SU-DHL-6 (cell line): ENCODE results near the gene PRSS56.

Experiments used
- H2AFZ ChIP-seq: fragments of 200-600 bp; sonication (generic); 2 replicates; pipeline ENCODE4 v1.6.1; 2014; ENCODE audit warnings: low read depth, mild to moderate bottlenecking, moderate library complexity, mixed read lengths, antibody characterized with exemption, low read length; ENCODE audit not compliant: severe bottlenecking
- H3F3A ChIP-seq: fragments of 200-600 bp; shearing (Covaris generic); 2 replicates; pipeline ENCODE4 v1.6.0; 2016; ENCODE audit warnings: antibody characterized with exemption, mild to moderate bottlenecking; ENCODE audit not compliant: insufficient read depth
- H3K27ac ChIP-seq: fragments of 200-600 bp; sonication (generic); 2 replicates; pipeline ENCODE4 v1.5.1; 2016; ENCODE audit warnings: low read depth, mild to moderate bottlenecking, low read length, moderate library complexity, mixed read lengths
- H3K27me3 ChIP-seq: fragments of 200-600 bp; sonication (generic), shearing (Covaris generic); 2 replicates; pipeline ENCODE4 v1.6.0; 2014; ENCODE audit warnings: mild to moderate bottlenecking, low read length
- H3K36me3 ChIP-seq: fragments of 200-600 bp; sonication (generic); 2 replicates; pipeline ENCODE4 v1.6.1; 2014; ENCODE audit warnings: mild to moderate bottlenecking, low read length, mixed read lengths
- H3K4me2 ChIP-seq: fragments of 300-600, 200-600 bp; shearing (Covaris generic), sonication (generic); 2 replicates; pipeline ENCODE4 v1.6.0; 2014; ENCODE audit warnings: low read length, low read depth, mild to moderate bottlenecking; ENCODE audit not compliant: poor library complexity, severe bottlenecking
- H3K4me3 ChIP-seq: fragments of 200-600 bp; sonication (generic); 2 replicates; pipeline ENCODE4 v1.5.1; 2014; ENCODE audit warnings: antibody characterized with exemption, low read length, mild to moderate bottlenecking, mixed read lengths; ENCODE audit not compliant: insufficient read depth, poor library complexity, severe bottlenecking
- H3K79me2 ChIP-seq: fragments of 200-600 bp; sonication (generic); 2 replicates; pipeline ENCODE4 v1.6.1; 2014; ENCODE audit warnings: mild to moderate bottlenecking, low read length, moderate library complexity; ENCODE audit not compliant: insufficient read depth
- H3K9ac ChIP-seq: fragments of 200-600 bp; sonication (generic); 2 replicates; pipeline ENCODE4 v1.7.0; 2014; ENCODE audit warnings: mild to moderate bottlenecking, low read length
- H3K9me2 ChIP-seq: fragments of 200-600 bp; sonication (generic); replicated peaks from 2 replicates; pipeline ENCODE4 v1.6.1; 2014; ENCODE audit warnings: low read length; ENCODE audit not compliant: insufficient read depth
- H3K9me3 ChIP-seq: fragments of 200-600 bp; sonication (generic); 2 replicates; pipeline ENCODE4 v1.6.1; 2014; ENCODE audit warnings: low read length, mixed read lengths; ENCODE audit not compliant: insufficient read depth
- H4K20me1 ChIP-seq: fragments of 200-600 bp; sonication (generic); 2 replicates; pipeline ENCODE4 v1.6.1; 2014; ENCODE audit warnings: low read depth, mild to moderate bottlenecking, antibody characterized with exemption, low read length, moderate library complexity, mixed read lengths
- EZH2phosphoT487 ChIP-seq: fragments of 200-600 bp; sonication (generic), shearing (Covaris generic); conservative IDR thresholded peaks from 2 replicates; pipeline ENCODE4 v1.6.1; 2018; ENCODE audit warnings: mild to moderate bottlenecking, antibody characterized with exemption, low read length, moderate library complexity, mixed read lengths
- TF ChIP-seq, protein P1 (sequence below): fragments of 200-600 bp; sonication (generic); IDR thresholded peaks from one replicate; pipeline ENCODE4 v1.5.1; 2017; ENCODE audit warnings: antibody characterized with exemption, mild to moderate bottlenecking, low read length, moderate library complexity; ENCODE audit not compliant: insufficient read depth, poor library complexity, severe bottlenecking

PRSS56 gene

DNA sequence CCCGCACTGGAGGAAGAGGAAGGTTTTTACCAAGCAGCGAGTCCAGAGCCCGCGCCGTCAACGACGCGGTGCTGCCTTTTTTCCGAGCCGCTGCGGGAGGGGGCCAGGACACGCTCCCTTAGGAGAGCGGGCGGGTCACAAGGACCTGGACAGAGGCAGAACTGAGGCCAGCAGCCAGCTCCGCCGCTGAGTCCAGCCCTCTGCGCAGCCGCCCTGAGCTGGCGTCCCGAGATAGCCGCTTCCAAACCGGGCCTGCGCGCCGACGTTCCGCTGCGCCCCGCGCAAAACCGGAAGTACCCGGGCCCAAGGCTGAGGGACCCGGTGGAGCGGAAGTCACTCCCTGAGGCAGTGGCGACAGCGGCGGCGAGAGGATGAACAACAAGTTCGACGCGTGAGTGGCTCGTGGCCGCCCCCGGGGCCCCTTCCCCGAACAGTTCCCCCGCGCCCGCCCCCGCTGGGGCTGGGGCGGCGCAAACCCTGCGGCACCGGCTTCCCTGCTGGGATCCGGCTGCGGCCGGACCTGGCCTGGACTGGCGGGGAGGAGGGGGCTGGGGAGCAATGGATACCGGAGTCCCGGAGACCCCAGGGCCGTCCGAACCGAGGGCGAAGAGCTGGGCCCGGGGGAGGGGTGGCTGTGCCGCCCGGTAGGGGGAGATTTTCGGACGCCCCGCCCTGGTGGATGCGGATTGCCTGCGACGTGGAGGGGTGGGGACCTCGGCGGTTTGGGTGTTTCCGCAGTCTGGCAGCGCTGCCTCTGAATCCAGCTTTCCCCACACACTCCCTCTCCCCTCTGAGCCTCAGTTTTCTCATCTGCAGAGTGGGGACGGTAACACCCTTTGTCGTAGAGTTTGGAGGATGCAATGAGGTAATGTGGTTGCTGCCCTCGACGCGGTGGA lies 30.4 kb downstream of the PRSS56 start, which contains the start of the genes EIF4E2 and TIGD1:
Gene EIF4E2 (plus strand): TSS at position 336 of the 896 bp plus-strand sequence. CDS start 36 bp downstream, at position 372.
Gene TIGD1 (minus strand): TSS at position 204 of the 896 bp plus-strand sequence. CDS start 675 bp downstream, outside the sequence.
- Histone ChIP-seq H4K20me1 (no peaks in the 10 kb centered on the region; the same call in 1 of the 2 replicates), H3K4me3 (peak within 1 kb of the TSS; percentile 88), H2AFZ (peak within 1 kb of the TSS; percentile 83), H3K79me2 (peaks cover 79% of the 10 kb centered on the region), H3K27me3 (no peaks in the 10 kb centered on the region), H3K4me2 (peak within 1 kb of the TSS; percentile 80), H3F3A (no peaks in the 10 kb centered on the region), H3K9me3 (no peaks in the 10 kb centered on the region), H3K9me2 (no peaks in the 10 kb centered on the region), H3K9ac (peak within 1 kb of the TSS; percentile 93), H3K36me3 (no peaks in the 10 kb centered on the region), H3K27ac (peak within 1 kb of the TSS; percentile 83)
- TF ChIP-seq EZH2phosphoT487 = no peak
- TF ChIP-seq, protein P1, sequence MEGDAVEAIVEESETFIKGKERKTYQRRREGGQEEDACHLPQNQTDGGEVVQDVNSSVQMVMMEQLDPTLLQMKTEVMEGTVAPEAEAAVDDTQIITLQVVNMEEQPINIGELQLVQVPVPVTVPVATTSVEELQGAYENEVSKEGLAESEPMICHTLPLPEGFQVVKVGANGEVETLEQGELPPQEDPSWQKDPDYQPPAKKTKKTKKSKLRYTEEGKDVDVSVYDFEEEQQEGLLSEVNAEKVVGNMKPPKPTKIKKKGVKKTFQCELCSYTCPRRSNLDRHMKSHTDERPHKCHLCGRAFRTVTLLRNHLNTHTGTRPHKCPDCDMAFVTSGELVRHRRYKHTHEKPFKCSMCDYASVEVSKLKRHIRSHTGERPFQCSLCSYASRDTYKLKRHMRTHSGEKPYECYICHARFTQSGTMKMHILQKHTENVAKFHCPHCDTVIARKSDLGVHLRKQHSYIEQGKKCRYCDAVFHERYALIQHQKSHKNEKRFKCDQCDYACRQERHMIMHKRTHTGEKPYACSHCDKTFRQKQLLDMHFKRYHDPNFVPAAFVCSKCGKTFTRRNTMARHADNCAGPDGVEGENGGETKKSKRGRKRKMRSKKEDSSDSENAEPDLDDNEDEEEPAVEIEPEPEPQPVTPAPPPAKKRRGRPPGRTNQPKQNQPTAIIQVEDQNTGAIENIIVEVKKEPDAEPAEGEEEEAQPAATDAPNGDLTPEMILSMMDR = no peak

DNA sequence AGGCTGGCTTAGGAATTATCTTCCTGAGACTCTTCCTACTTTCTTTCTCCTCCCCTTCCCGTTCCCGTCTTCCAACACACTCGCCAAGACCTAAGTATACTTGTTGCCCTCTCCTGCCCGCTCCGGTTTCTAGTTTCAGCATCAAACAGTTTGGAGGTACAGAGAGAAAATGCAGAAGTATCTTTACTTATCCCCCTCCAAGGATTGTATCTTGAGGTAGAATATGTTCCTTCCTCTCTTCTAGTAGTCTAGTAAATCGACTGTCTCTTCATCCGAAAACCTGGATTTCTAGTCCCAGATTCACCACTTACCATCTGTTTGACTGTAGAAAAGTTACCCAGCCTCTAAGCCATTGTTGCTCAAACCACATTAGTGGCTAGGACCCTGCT lies 31.1 kb downstream of the PRSS56 start:
- Histone ChIP-seq H4K20me1 (no peaks in the 10 kb centered on the region; the same call in 1 of the 2 replicates), H3K9ac (peak overlapping the region; percentile 93), H3K79me2 (peaks cover 82% of the 10 kb centered on the region), H3K27ac (peak overlapping the region; percentile 83), H3K27me3 (no peaks in the 10 kb centered on the region), H3K36me3 (no peaks in the 10 kb centered on the region), H2AFZ (no peak overlapping the region), H3K4me2 (peak overlapping the region; percentile 80), H3F3A (no peaks in the 10 kb centered on the region), H3K9me3 (no peaks in the 10 kb centered on the region), H3K9me2 (no peaks in the 10 kb centered on the region), H3K4me3 (peak overlapping the region; percentile 88)
- TF ChIP-seq EZH2phosphoT487 = no peak
- TF ChIP-seq, protein P1 = no peak

DNA sequence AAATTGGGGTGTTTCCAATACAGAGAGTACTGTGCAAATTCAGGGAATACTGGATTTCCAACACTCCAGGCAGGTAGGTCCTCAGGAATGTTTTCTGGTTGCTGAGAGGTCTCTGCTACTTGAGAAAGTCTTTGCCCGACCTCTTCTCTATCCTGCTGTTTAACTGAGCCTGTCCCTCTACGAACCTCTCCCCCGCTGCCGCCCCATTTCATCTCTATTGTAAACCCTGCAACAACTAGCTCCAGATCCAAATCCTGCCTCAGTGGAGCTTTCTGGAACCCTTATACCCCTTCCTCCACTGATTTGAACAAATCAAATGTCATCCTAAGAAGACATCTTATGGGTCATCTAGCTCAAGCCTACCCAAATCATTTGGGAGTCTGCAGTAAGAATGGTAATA lies 31.6 kb downstream of the PRSS56 start:
- Histone ChIP-seq H3K27ac (no peak overlapping the region), H3K79me2 (peaks cover 81% of the 10 kb centered on the region)

More for the DNA sequence above, 31.6 kb downstream of the PRSS56 start:
- Histone ChIP-seq H2AFZ (no peak overlapping the region), H3K27me3 (no peaks in the 10 kb centered on the region), H3K36me3 (no peaks in the 10 kb centered on the region), H3K4me3 (peak overlapping the region; percentile 88), H3F3A (no peaks in the 10 kb centered on the region), H4K20me1 (no peaks in the 10 kb centered on the region; the same call in 1 of the 2 replicates), H3K4me2 (peak overlapping the region; percentile 80), H3K9me3 (no peaks in the 10 kb centered on the region), H3K9ac (peak overlapping the region; percentile 93), H3K9me2 (no peaks in the 10 kb centered on the region)
- TF ChIP-seq, protein P1 = no peak
- TF ChIP-seq EZH2phosphoT487 = no peak
